Measurements from ENCODE around the gene AUTS2. TPM values are rescaled to one million over a fixed set of nuclear protein-coding genes. Genes with fewer than 3 reads are reported as not detected.

AUTS2 gene
- total and polyA plus RNA-seq, 10 donors = 6.1 to 54.8 (median 29.1) TPM

- DNase-seq = no peak
- 70 to 81% (median 79%) methylated on average over 5 of the region's 5 CpGs for WGBS, 5 donors
- intact Hi-C loops (cut with DNase I; ENCODE audit: low total_unique reads) = no loop called here
- no peak overlapping the region for H3K27ac ChIP-seq
- TF ChIP-seq POLR2AphosphoS5 (IDR thresholded peaks at IDR 0.05) = no peak
- TF ChIP-seq POLR2A (IDR thresholded peaks at IDR 0.05) = no peak
- no peak for TF ChIP-seq CTCF (IDR thresholded peaks at IDR 0.05 in 8 of 11, conservative IDR thresholded peaks at IDR 0.05 in 3 of 11)
- no peak overlapping the region for H3K4me3 ChIP-seq
- H3K36me3 ChIP-seq = no peaks in the 10 kb centered on the region
- no peaks in the 10 kb centered on the region for H3K9me3 ChIP-seq
- peaks cover 0 to 27% (median 14%) of the 10 kb centered on the region in 6 donors for H3K4me1 ChIP-seq
- no peaks in the 10 kb centered on the region for H3K27me3 ChIP-seq (replicated peaks in 1 of 7)
Observed at GRCh38 chr7:69803699-69804516, 205.6 kb downstream of the AUTS2 start.

GRCh38 chr7:69804962-69805361 is 206.7 kb downstream of the AUTS2 start:
- H3K27me3 ChIP-seq (replicated peaks in 1 of 7) = no peaks in the 10 kb centered on the region
- 48 to 72% (median 59%) methylated on average over 2 of the region's 2 CpGs for WGBS, 5 donors
- H3K36me3 ChIP-seq = no peaks in the 10 kb centered on the region
- TF ChIP-seq CTCF (IDR thresholded peaks at IDR 0.05 in 8 of 11, conservative IDR thresholded peaks at IDR 0.05 in 3 of 11) (no peak), POLR2A (IDR thresholded peaks at IDR 0.05) (no peak), POLR2AphosphoS5 (IDR thresholded peaks at IDR 0.05) (no peak)
- H3K9me3 ChIP-seq = no peaks in the 10 kb centered on the region
- intact Hi-C loops (cut with DNase I; ENCODE audit: low total_unique reads) = no loop called here
- H3K4me3 ChIP-seq = no peak overlapping the region
- no peak for DNase-seq
- H3K27ac ChIP-seq = no peak overlapping the region
- peaks cover 0 to 21% (median 8%) of the 10 kb centered on the region in 6 donors for H3K4me1 ChIP-seq

- no peak overlapping the region for H3K4me3 ChIP-seq
- intact Hi-C loops (cut with DNase I; ENCODE audit: low total_unique reads) = no loop called here
- no peak for TF ChIP-seq POLR2A (IDR thresholded peaks at IDR 0.05)
- TF ChIP-seq POLR2AphosphoS5 (IDR thresholded peaks at IDR 0.05) = no peak
- no peaks in the 10 kb centered on the region for H3K27me3 ChIP-seq (replicated peaks in 1 of 7)
- WGBS, 5 donors = 93 to 100% (median 98%) methylated on average over 1 of the region's 1 CpG
- peaks cover 0 to 4% (median 0%) of the 10 kb centered on the region in 6 donors for H3K4me1 ChIP-seq
- H3K36me3 ChIP-seq = no peaks in the 10 kb centered on the region
- H3K9me3 ChIP-seq = no peaks in the 10 kb centered on the region
- H3K27ac ChIP-seq = no peak overlapping the region
- no peak for DNase-seq
Observed at GRCh38 chr7:69808391-69808790, 210.1 kb downstream of the AUTS2 start.

DNA sequence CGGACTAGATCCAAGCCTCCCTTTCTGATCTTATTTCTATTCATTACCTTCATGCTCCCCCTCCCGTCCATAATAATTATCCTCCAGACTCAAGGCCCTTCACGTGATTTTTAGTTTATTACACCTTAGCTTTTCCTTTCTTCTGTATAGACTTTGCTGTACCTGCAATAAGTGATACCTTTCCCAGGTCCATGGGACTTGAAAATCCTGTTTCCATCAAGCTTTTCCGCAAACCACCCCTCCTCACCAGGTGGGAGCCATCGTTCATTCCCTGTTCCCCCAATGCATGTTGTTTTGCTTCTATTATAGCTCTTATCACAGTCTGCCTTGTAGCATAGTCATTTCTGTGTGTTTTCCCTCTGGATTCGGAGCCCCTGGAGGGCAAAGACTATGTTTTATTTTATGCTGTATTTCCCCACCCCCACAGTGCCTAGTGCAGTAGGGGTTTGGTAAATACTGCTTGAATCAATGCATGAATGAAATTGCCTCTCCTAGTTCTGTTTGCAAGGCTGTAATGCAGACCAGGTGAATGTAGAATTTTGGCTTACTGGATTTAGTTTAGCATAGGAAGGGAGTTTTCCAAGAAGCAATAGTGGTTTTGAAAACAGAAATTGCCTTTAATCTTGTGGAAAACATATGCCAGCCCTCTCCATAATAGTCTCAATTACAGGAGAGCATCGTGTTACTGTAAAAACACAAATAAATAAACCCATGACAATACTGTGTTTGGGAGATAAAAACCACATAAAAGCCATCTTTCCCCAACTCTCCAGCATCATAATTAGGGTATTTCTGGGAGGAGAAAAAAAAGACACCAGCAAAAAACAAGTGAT is 213.4 kb downstream of the AUTS2 start:
- TF ChIP-seq POLR2AphosphoS5 (IDR thresholded peaks at IDR 0.05) = no peak
- TF ChIP-seq POLR2A (IDR thresholded peaks at IDR 0.05) = no peak
- no peak for TF ChIP-seq CTCF (IDR thresholded peaks at IDR 0.05 in 8 of 11, conservative IDR thresholded peaks at IDR 0.05 in 3 of 11)
- intact Hi-C loops (cut with DNase I; ENCODE audit: low total_unique reads) = no loop called here
- H3K4me3 ChIP-seq = no peak overlapping the region
- H3K36me3 ChIP-seq = no peaks in the 10 kb centered on the region
- H3K27ac ChIP-seq = no peak overlapping the region
- H3K27me3 ChIP-seq (replicated peaks in 1 of 7) = no peaks in the 10 kb centered on the region
- no peaks in the 10 kb centered on the region for H3K9me3 ChIP-seq
- no peak for DNase-seq
- no peaks in the 10 kb centered on the region for H3K4me1 ChIP-seq
- 87 to 95% (median 90%) methylated on average over 7 of the region's 7 CpGs for WGBS, 5 donors

Data from spleen (tissue), 11 donors.